ENCODE data around the gene GPC1.

The GPC1 gene

DNA sequence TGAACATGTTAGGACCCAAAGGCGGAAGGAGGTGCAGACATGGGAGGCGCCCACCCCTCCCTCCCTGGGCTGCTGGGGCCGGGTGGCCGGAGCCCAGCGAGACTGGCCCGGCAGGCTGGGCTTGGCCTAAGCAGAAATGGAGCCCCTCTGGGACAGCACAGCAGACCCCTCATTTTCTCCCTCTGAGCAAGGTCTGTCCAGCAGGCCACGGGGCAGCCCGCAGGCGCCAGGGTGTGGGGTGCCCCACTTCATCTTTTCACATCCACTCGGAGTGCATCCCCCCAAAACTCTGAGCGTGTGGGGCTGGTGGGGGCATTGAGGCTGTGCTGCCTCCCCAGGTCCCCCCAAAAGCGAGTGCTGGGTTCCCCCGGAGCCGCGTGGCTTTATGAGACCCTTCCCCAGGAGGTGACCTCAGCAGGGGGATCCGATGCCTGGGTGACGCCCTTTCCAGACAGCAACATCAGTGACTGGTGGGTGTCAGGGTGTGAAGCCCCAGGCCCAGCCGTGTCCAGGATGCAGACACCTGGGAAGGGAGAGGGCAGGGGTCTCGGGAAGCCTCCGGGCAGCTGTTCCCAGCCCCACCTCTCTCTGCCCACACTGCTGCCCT, 36.7 kb upstream of the GPC1 start:
- Histone ChIP-seq H3K27me3 (ENCODE audit: insufficient read depth, insufficient read length) (no peaks in the 10 kb centered on the region), H3K36me3 (ENCODE audit: insufficient read depth, insufficient read length, low read length) (no peaks in the 10 kb centered on the region), H3K9ac (ENCODE audit: insufficient read length, low read depth) (no peak overlapping the region), H3K4me3 (ENCODE audit: insufficient read length, low read depth) (no peak overlapping the region), H3K4me1 (ENCODE audit: insufficient read depth, insufficient read length) (peaks cover 21% of the 10 kb centered on the region), H3K9me3 (ENCODE audit: insufficient read depth, low read length) (no peaks in the 10 kb centered on the region)
- no peak for DNase-seq (ENCODE audit: low read depth, low spot score)
- TF ChIP-seq ZNF274 (IDR thresholded peaks at IDR 0.05; ENCODE audit: low read depth, low read length) (no peak), YY1 (IDR thresholded peaks at IDR 0.05; ENCODE audit: insufficient read depth, insufficient read length) (no peak)

DNA sequence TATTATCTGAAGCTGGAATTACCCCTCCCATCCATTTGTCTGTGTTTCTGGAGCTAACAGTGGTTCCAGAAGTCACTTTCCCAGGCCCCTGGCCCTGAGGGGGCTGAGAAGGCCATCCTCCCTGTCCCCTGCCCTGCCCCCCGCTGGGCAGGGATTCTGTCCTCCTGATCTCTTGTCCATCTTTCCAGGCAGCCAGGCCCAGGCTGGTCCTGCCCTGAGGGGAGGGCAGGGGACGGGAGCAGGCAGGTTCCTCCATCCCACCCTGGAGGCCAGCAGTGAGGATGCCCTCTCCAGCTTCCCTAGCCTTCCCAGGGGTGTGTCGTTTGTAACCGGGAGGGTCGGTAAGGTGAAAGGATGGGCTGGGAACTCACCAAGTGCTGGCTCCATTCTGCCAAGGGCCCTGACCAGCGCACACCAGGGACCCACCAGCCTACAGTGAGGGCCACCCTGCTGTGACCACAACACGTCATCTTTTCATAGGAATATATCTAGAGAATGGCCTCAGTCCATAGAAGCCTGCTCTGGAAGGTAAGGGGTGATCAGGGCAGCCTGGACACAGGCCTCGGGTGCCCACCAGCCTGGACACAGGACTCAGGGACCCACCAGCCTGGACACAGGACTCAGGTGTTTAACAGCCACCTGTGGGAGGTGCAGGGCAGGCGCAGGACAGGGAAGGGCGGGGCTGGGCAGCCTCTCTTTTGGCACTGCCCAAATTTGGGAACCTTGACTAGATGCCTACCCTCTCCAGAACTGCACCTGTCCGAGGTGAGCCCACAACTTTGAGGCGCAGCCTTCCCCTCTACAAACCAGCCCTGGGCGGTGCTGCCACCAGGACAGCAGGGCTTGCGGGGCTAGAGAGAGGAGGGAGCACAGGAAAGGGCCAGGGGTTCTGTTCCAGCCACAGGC, 35.8 kb upstream of the GPC1 start:
- peaks cover 21% of the 10 kb centered on the region for H3K4me1 ChIP-seq (ENCODE audit: insufficient read depth, insufficient read length)
- no peak overlapping the region for H3K9ac ChIP-seq (ENCODE audit: insufficient read length, low read depth)
- no peaks in the 10 kb centered on the region for H3K9me3 ChIP-seq (ENCODE audit: insufficient read depth, low read length)
- H3K27me3 ChIP-seq (ENCODE audit: insufficient read depth, insufficient read length) = no peaks in the 10 kb centered on the region
- TF ChIP-seq ZNF274 (IDR thresholded peaks at IDR 0.05; ENCODE audit: low read depth, low read length) (no peak), SUZ12 (IDR thresholded peaks at IDR 0.05; ENCODE audit: extremely low read depth, insufficient read depth, insufficient read length) (no peak), YY1 (IDR thresholded peaks at IDR 0.05; ENCODE audit: insufficient read depth, insufficient read length) (no peak)
- DNase-seq (ENCODE audit: low read depth, low spot score) = no peak
- no peak overlapping the region for H3K4me3 ChIP-seq (ENCODE audit: insufficient read length, low read depth)
- no peaks in the 10 kb centered on the region for H3K36me3 ChIP-seq (ENCODE audit: insufficient read depth, insufficient read length, low read length)

DNA sequence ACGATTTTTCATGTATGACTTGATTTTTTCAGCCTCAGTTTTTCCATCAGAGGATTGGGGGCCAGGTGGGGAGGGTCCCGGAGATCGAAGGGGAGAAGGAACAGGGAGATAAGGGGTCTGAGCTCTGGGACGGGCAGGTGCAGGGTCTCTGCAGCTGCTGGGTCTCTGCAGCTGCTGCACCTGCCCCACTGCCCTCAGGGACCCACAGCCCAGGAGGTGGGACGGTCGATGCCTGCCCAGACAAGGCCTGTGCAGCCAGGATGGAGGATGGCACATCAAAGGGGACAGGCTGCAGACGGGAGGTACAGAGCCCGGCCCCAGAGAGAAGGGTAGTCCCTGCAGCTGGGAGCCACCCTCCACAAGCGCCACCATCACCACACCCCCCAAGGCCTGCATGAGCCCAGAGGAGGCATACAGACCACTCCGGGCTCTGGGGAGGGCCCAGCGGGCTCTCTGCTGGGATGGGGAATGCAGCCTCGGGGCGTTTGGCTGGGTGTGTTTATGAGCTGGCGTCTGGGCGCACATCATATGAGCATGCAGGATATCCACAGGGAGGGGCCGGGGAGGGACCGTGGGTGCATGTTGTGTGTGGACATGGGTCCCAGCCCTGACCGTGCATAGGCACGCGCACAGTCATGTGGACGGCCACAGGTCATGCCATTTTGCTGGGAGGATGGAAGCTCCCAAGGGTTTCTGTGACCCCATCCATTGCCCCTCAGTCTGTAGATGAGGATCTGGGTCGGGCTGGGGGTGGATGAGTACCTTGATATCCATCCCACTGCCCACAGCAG, 34.9 kb upstream of the GPC1 start:
- Histone ChIP-seq H3K4me1 (ENCODE audit: insufficient read depth, insufficient read length) (peaks cover 21% of the 10 kb centered on the region), H3K36me3 (ENCODE audit: insufficient read depth, insufficient read length, low read length) (no peaks in the 10 kb centered on the region), H3K9me3 (ENCODE audit: insufficient read depth, low read length) (no peaks in the 10 kb centered on the region), H3K4me3 (ENCODE audit: insufficient read length, low read depth) (no peak overlapping the region), H3K27me3 (ENCODE audit: insufficient read depth, insufficient read length) (no peaks in the 10 kb centered on the region), H3K9ac (ENCODE audit: insufficient read length, low read depth) (no peak overlapping the region)
- TF ChIP-seq ZNF274 (IDR thresholded peaks at IDR 0.05; ENCODE audit: low read depth, low read length) (no peak), YY1 (IDR thresholded peaks at IDR 0.05; ENCODE audit: insufficient read depth, insufficient read length) (no peak), SUZ12 (IDR thresholded peaks at IDR 0.05; ENCODE audit: extremely low read depth, insufficient read depth, insufficient read length) (no peak)
- no peak for DNase-seq (ENCODE audit: low read depth, low spot score)

DNA sequence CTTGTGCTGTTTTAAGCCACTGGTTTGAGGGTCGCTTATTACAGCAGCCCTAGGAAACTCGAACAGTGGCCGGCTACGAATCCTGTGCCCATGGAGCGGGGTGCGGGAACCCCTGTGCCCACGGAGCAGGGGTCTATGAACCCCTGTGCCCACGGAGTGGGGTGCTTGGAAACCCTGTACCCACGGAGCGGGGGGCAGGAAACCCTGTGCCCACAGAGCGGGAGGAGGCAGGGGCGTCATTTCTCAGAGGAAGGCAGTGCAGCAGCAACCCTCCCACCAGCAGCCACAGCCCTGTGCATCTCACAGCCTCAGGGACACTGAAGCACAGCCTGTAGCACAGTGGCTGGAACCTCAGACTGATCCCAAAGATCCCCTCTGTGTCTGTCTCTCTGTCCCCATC, 34.2 kb upstream of the GPC1 start:
- H3K9me3 ChIP-seq (ENCODE audit: insufficient read depth, low read length) = no peaks in the 10 kb centered on the region
- no peak for DNase-seq (ENCODE audit: low read depth, low spot score)
- H3K9ac ChIP-seq (ENCODE audit: insufficient read length, low read depth) = no peak overlapping the region
- H3K36me3 ChIP-seq (ENCODE audit: insufficient read depth, insufficient read length, low read length) = no peaks in the 10 kb centered on the region
- peaks cover 21% of the 10 kb centered on the region for H3K4me1 ChIP-seq (ENCODE audit: insufficient read depth, insufficient read length)
- no peak overlapping the region for H3K4me3 ChIP-seq (ENCODE audit: insufficient read length, low read depth)
- TF ChIP-seq SUZ12 (IDR thresholded peaks at IDR 0.05; ENCODE audit: extremely low read depth, insufficient read depth, insufficient read length) (no peak), ZNF274 (IDR thresholded peaks at IDR 0.05; ENCODE audit: low read depth, low read length) (no peak), YY1 (IDR thresholded peaks at IDR 0.05; ENCODE audit: insufficient read depth, insufficient read length) (no peak)
- no peaks in the 10 kb centered on the region for H3K27me3 ChIP-seq (ENCODE audit: insufficient read depth, insufficient read length)

DNA sequence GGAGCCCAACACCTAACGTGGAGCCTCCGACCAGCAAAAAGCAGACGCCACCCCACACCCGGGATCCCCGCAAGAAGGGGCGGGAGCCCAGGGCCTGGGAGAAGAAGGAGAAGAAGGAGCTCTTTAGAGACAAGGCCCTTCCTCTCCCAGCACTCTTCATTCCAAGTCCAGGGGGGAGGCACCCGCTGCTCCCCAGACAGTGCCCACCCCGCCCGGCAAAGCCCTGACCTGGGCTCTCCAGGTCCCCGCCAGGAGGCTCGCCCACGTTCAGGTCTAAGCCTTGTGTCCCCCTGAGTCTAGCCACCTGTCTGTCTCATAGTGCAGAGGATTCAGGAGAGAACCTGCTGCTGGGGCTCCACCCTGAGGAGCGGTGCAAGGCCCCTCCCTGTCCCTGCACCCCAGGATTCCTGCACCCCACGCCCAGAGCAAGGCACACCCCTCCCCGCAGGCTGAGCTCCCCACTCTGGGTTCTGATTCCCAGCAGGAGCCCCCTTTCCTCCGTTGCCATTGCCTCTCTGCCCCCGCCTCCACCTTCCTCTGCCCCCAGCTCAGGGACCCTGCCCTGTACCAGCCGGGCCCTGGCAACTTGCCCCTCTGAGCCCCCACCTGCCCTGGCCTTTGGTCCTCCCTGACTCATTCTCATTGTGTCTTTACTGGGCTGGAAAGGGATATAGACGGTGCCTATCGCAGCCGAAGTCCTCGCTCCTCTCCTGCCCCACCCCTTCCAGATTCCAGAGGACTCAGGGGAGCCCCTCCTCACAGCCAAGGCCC, 33.5 kb upstream of the GPC1 start:
- Histone ChIP-seq H3K27me3 (ENCODE audit: insufficient read depth, insufficient read length) (peaks cover 2% of the 10 kb centered on the region), H3K4me3 (ENCODE audit: insufficient read length, low read depth) (no peak overlapping the region), H3K4me1 (ENCODE audit: insufficient read depth, insufficient read length) (peaks cover 21% of the 10 kb centered on the region), H3K36me3 (ENCODE audit: insufficient read depth, insufficient read length, low read length) (no peaks in the 10 kb centered on the region), H3K9ac (ENCODE audit: insufficient read length, low read depth) (no peak overlapping the region), H3K9me3 (ENCODE audit: insufficient read depth, low read length) (no peaks in the 10 kb centered on the region)
- DNase-seq (ENCODE audit: low read depth, low spot score) = no peak
- TF ChIP-seq SUZ12 (IDR thresholded peaks at IDR 0.05; ENCODE audit: extremely low read depth, insufficient read depth, insufficient read length) (no peak), ZNF274 (IDR thresholded peaks at IDR 0.05; ENCODE audit: low read depth, low read length) (no peak), YY1 (IDR thresholded peaks at IDR 0.05; ENCODE audit: insufficient read depth, insufficient read length) (no peak)

DNA sequence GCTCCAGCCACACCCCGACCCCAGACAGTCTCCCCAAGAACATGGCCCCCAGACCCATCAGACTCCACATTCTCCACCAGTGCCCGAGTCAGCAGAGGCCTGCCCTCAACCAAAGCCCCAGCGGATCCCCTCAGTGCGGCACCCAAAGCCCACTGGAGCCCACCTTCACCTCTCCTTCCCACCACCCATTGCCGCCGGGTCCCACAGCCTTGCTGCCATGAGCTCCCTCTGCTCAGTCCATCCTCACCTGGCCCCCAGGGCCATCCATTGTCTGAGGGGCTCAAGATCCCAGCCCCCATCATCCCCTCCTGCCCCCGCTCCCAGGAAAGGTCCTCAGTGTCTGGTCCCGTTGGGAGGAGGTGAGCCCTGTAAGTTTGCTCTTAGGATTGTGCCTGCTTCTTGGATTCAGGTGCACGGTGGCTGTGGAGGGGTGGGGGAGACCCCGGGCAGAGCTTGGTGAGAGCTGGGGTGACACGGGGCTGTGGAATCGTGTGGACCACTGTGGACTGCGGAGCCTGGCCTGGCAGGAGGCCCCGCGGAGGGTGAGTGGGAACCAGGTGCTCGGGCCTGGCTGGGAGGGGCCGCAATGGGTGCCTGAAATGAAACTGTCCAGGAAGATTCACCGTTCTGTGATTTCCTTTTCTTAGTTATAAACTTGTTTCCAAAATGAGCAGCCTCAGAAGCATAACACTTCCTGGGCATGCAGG, 32.7 kb upstream of the GPC1 start:
- Histone ChIP-seq H3K4me1 (ENCODE audit: insufficient read depth, insufficient read length) (peaks cover 21% of the 10 kb centered on the region), H3K36me3 (ENCODE audit: insufficient read depth, insufficient read length, low read length) (no peaks in the 10 kb centered on the region), H3K27me3 (ENCODE audit: insufficient read depth, insufficient read length) (peaks cover 4% of the 10 kb centered on the region), H3K9ac (ENCODE audit: insufficient read length, low read depth) (no peak overlapping the region), H3K4me3 (ENCODE audit: insufficient read length, low read depth) (no peak overlapping the region), H3K9me3 (ENCODE audit: insufficient read depth, low read length) (no peaks in the 10 kb centered on the region)
- TF ChIP-seq SUZ12 (IDR thresholded peaks at IDR 0.05; ENCODE audit: extremely low read depth, insufficient read depth, insufficient read length) = no peak
- no peak for TF ChIP-seq ZNF274 (IDR thresholded peaks at IDR 0.05; ENCODE audit: low read depth, low read length)
- TF ChIP-seq YY1 (IDR thresholded peaks at IDR 0.05; ENCODE audit: insufficient read depth, insufficient read length) = no peak
- no peak for DNase-seq (ENCODE audit: low read depth, low spot score)
